Epidermal melanocyte (primary cell): ENCODE results near the gene ITGAL.
"Not testable (repeated sequence)": the region's sequence is repeated elsewhere in the genome, so short reads cannot be mapped to it uniquely, and the experiment has no call there.

ENCODE experiments used
- DNase-seq: peaks from one replicate; pipeline ENCODE4 v3.0.0; 2011; ENCODE audit warnings: low spot score; ENCODE audit not compliant: insufficient read length

The ITGAL gene

DNA sequence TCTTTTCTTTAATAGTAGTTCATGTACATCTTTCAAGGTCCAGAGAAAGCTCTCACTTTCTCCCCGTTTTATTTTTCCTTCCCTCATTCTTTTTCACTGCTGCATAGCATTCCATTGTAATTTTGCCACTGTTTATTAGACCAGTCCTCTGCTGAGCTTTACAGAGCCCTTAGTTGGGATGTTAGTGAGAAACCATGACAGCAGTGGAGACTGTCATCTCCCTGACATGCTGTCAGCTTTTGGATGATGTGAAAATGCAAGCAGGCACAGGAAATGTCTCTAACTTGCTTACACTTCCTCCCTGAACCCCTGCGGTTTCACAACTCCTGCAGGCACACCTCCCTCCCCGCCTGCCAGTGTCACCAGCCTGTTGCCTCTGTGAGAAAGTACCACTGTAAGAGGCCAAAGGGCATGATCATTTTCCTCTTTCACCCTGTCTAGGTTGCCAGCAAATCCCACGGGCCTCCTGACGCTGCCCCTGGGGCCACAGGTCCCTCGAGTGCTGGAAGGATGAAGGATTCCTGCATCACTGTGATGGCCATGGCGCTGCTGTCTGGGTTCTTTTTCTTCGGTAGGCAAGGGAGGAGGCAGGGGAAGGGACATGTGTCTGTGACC lies at the start of gene ITGAL:
TSS of gene ITGAL (plus strand) at position 415 of the 615 bp plus-strand sequence. CDS start at position 511, 96 bp downstream.
- DNase-seq: no peak

DNA sequence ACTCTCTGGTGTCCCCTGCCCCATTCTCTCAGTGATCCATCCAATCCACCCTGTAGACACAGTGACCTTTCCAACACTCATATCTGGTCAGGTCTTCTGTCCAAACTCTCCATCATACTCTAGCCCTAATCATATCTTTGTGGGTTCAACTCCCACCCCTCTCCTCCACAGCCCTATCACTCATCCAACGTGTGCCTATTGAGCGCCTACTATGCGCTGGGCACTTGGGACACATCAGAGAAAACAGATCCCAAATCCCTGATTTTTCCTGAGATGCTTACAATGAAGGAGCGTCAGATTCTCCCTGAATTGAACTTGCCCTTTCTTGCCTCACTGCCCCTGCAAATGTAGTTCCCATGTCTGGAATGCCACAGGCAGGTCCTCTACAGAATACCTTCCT lies 44.5 kb upstream of the ITGAL start:
- no peak for DNase-seq

DNA sequence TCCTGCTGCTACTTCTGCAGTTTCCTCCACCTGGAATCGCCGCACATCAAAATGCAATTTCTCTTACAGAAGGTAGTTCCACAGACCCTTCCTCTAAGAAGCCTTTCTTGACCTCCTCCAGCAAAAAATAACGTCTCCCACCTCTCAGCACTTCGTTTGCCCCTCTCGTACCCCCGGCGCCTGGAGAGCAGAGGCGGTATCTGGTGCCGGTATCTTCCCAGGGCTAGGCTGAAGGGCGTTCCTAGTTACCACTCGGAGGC lies 43.2 kb upstream of the ITGAL start:
- DNase-seq: no peak

DNA sequence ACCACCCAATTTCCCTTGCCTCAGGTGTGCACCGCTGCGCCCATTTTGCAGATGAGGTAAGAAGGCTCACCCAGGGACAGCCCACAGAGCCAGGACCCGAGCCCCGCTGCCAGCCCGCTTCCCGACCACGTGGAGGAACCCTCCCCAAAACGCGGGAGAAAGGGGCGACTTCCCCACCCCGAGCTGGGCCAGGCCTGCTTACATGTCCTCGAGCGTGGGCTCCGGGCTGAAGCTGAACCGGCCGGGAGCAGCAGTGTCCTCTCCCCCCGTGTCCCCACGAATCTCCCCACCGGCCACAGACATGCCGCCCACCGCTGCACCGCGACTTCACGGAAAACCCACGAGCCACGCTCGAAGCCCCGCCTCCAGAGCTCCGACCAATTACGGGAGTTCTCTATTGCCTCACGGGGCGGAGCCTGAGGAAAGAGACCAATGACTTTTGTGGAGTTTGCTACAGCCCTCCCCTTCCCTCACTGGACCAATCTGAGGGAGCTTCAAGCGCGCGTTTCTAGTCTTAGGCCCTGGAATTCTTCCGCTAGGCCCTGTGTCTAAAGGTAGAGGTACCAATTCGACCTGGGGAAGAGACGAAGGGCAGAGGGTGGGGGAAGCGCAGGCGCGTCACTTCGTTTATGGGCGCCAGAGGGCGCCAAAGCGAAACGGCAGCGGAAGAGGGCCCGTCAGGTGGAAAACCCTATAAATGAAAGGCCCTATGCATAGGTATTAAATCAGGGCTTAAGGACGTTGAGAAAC lies 42.7 kb upstream of the ITGAL start, which contains the start of gene DCTPP1:
TSS of gene DCTPP1 (minus strand) at position 353 of the 750 bp plus-strand sequence. CDS start at position 303, 50 bp downstream.
- DNase-seq: peak; percentile 95

DNA sequence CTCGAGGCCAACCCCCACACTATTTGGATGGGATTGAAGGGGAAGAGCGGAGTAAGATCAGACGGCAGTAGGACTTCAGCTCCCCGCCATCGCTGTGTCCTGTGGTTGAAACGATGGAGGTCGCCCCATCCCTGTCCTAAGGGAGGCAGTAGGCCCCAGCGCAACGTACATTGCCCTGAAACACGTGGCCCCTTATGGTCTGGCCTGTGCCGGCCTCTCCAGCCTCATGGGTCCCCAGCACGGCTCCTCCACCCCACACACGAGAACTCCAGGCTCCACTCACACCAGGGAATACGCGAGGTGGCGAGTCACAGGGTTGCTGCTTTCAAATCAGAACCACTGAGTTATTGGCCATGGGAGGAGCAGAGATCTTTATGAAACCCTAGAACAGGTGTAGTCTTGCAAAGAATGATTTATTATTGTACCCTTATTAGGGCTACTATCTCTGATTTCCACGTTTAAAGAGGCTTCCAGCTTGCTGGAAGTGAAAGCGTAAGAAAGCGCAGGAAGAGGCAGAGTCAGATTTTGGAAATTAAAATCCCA lies 42.0 kb upstream of the ITGAL start:
- DNase-seq: no peak

DNA sequence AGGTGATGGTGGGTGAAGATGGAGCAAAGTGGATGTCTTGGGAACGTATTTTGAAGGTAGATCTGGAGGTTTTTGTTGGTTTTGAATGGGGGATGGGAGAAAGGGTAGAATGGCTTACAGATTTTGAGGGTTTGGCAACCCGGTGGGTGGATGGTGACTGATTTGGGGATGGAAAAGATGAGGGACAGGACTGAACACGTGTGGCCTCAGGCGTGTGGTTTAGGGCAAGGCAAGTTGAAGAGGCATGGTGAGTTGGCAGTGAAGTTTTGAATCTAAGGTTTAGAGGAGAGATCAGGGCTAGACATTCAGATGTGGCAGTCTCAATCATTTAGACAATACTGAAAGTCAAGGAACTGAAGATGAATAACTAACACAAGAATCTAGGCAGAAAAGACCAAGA lies 37.7 kb upstream of the ITGAL start:
- DNase-seq: no peak

DNA sequence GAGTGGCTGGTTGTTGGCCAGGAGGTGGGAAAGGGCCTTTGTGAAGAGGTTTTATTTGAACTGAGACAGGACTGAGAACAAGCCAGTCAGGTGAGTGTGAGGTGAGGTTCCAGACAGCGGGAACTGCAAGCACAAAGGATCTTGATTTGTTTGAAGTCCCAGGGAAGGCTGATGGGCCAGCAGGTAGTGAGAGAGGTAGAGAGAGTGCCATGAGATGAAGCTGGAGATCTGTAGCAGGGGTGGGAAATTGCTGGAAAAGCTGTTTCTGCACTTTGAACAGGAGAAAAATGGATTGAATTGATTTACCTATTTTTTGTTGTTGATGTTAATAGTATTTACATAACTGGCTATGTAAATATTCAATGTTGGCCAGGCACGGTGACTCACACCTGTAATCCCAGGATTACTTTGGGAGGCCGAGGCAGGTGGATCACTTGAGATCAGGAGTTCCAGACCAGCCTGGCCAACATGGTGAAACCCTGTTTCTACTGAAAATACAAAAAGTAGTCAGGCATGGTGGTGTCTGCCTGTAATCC lies 35.0 kb upstream of the ITGAL start:
- DNase-seq: no peak

DNA sequence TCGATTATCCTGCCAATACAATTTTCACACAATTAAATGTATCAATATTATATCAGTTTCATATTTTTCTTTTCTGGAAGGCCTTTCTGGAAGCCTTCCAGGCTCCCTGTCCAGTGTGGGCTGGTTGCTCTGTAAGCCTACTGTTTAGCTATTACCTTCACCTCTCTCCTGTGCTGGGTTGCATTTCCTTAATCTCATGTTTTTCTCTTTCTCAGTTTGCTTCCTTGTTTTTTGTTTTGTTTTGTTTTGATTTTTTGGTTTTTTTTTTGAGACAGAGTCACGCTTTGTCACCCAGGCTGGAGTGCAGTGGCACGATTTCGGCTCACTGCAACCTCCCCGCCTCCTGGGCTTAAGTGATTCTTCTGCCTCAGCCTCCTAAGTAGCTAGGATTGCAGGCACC lies 33.7 kb upstream of the ITGAL start:
- no peak for DNase-seq

DNA sequence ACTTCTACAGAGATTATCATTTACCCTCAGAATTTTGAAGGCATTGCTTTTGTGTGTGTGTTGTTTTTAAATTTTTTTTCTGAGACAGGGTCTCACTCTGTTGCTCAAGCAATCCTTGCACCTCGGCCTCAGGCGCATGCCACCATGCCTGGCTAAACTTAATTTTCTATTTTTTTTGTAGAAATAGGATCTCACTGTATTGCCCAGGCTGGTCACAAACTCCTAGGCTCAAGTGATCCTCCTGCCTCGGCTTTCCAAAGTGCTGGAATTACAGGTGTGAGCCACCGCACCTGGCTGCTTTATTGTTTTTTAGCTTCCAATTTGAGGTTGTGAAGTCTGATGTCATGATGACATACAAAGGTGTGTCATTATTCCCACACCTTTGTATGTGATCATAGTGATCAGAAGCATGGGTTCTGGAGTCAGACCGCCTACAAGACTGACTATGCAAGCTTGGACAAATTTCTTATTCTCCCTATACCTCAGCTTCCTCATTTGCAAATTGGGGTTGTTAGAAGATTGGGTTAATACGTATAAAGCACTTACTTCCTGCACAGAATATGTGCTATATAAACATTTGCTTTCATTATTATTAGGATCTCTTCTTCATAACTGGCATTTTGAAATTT lies 32.7 kb upstream of the ITGAL start:
- DNase-seq: no peak

DNA sequence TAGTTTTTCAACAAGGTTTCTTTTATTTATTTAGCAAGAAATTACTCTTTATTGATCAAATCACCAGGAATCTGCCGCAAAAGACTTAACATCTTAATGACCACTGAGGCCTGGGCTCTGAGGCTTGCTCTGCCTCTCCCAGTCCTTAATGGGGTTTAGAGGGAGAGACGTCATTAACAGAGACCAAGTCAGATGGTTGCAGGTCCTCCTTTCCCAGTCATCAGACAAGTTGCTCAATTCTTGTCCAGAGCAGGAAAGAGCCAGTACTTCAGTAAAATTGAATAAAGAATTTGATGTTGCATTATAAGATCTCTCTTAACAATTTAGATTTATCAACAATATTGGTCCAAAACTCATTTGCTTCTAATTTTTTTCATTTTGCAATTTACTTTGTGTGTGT lies 28.9 kb upstream of the ITGAL start:
- no peak for DNase-seq

DNA sequence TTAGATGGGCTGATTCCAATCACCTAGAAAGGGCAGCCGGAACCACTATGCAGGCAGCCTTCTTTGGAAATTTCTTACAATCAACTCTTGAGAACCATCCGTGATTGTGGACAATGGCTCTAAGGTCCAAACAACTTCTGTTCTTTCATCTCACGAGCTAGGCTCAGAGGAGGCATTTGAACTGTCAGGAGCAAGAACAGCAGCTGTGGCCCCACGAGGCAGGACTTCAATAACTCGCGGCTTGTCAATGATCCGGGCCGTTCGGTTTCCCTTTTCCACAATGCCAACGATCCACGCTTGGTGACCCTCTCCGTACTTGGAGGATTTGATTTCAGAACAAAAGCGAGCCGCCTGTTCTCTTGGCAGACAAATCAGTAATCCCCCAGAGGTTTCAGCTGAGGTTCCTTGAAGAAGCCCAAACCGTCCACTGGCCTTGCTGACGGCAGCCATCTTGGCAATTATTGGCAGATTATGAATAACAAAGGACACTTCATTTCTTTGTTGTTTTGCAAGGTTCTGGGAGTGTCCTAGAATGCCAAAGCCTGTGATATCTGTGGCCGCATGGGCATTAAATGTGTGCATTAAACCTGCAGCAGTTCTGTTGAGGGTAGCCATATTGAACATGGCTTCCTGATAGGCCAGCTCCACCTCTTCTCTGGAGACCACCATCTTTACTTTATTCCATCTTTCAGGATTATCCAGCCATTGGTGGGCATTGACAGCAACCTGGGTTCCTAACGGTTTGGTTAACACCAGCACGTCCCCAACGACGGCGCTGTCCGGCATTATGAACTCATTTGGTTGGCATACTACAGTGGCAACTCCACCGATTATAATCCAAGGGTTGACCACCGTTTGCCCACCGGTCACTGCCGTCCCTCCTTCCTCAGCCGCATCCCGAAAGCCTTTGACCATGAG lies 28.1 kb upstream of the ITGAL start:
- no peak for DNase-seq

DNA sequence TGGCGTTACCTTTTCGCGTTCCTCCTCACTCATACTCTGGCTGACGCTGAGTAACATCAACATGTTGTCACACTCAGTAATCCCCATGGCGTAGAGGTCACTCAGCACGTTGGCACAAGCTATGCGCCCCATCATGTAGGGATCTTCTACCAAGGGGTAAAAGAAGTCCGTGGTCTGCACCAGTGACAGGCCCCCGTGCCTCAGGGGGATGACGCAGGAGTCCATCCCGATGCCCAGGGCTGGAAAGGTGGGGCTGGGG lies 27.5 kb upstream of the ITGAL start:
- no peak for DNase-seq

DNA sequence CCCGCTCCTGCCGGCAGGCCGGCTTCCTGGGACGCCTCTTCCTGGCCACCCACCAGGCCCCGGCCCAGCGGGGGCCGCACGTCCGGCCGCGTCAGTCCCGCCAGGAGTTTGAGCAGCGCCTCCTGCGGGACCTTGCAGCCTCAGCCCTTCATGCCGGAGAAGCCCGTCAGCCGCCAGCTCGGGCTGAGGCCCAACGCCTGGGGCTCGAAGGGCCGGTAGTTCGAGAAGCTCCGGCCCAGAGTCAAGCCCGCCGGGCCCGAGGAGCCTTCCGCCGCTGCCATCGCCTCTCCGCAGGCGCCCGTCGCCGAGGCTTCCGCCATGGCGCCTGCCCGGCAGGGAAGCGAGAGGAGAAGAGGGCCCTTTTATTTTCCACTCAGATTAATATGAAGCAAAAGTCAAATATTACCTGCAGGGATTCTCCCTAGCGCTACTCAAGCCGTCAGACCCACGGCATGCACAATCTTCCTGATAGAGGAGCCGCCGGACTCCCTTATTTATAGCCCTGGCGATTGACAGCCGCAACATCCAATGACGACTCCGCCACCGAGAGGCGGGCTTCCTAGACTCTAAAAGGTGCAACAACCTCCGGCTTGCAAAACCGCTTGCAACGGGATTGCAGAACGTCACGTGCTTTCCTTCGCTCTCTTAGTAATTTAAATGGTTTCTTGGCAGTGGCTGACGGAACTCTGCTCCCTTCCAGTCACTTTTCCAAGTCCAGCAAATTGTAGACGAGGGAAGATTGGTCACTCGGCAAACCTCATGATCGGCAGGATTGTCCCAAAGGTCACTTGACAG lies 26.9 kb upstream of the ITGAL start, which contains the start of gene SEPHS2:
TSS of gene SEPHS2 (minus strand) at position 467 of the 795 bp plus-strand sequence. CDS start at position 320, 147 bp downstream.
- peak; percentile 91 for DNase-seq

DNA sequence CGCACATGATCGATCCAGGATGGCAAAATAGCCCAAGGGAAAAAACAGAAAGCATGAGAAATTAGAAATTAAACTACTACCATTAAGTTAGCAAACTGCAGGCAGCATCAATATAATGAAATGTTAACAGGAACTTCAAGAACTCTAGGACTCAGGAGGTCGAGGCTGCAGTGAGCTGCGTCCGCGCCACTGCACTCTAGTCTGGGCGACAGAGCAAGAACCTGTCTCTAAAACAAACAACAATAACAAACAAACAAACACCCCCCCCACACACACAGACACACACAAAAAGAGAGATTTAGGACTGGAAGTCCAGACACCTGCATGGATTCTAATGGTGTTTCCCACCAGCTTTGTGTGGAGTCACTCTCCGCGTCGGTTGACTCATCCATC lies 26.3 kb upstream of the ITGAL start:
- DNase-seq: no peak

DNA sequence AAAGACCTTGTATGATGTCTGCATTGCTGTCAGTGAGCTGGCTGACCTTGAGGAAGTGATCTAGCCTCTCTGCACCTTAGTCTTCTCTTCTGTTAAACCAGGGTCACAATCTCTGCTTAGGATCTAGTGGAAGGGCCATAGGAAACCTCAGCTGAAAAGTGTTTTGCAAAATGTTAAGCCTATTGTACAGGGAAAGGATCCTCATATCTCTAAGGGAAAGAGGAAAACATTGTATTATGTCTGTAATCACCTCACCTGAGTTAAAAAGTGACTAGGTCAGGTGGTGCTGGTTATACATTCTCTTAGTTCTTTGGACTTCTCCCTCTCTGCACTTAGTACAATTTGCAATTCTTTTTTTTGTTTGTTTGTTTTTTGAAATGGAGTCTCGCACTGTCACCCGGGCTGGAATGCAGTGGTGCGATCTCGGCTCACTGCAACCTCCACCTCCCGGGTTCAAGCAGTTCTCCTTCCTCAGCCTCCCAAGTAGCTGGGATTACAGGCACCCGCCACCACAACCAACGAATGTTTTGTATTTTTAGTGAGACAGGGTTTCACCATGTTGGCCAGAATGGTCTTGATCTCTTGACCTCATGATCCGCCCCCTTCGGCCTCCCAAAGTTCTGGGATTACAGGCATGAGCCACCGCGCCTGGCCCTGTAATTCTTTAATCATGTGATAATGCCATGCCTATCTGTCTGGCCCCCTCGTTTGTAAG lies 24.9 kb upstream of the ITGAL start:
- DNase-seq: no peak

DNA sequence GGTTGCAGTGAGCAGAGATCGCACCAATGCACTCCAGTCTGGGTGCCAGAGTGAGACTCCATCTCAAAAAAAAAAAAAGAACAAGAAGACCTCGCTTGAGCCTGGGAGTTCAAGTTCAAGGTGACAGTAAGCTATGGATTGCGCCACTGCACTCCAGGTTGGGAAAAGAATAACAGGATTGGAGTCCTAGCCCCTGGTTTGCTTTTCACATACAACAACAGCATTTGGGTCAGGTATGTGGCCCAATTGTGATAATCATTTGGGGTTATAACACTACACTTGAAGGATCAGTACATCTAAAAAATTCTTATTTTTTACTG lies 23.5 kb upstream of the ITGAL start:
- no peak for DNase-seq

DNA sequence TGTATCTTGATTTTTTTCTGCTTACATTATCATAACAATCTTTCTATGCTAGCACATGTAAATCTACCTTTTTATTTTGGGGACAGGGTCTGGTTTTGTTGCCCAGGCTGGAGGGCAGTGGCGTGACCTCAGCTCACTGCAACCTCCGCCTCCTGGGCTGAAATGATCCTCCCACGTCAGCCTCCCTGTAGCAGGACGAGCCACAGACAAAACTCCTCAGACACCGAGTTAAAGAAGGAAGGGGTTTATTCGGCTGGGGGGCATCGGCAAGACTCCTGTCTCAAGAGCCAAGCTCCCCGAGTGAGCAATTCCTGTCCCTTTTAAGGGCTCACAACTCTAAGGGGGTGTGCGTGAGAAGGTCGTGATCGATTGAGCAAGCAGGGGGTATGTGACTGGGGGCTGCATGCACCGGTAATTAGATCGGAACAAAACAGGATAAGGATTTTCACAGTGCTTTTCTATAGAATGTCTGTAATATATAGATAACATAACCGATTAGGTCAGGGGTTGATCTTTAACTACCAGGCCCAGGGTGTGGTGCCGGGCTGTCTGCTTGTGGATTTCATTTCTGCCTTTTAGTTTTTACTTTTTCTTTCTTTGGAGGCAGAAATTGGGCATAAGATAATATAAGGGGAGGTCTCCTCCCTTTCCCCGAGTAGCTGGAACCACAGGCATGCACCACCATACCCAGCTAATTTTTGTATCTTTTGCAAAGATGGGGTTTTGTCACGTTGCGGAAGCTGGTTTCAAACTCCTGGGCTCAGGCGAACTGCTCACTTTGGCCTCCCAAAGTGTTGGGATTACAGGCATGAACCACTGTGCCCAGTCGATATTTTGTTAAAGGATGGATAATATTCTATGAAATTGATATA lies 19.6 kb upstream of the ITGAL start:
- DNase-seq: not testable (repeated sequence)

DNA sequence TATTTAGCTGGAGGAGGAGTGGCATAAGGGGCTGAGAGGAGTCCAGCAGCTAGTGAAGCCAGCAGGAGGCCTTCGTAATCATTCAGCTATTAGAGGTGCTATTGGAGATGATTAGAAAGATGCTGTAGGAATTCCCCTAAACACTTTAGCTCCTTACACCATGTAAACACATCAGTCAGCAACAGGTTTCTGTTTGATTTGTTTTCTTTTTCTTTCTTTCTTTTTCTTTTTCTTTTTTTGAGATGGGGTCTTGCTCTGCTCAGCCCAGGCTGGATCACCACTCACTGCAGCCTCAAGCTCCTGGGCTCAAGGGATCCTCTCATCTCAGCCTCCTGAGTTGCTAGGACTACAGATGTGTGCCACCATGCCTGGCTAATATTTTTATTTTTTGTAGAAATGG lies 16.2 kb upstream of the ITGAL start:
- no peak for DNase-seq

DNA sequence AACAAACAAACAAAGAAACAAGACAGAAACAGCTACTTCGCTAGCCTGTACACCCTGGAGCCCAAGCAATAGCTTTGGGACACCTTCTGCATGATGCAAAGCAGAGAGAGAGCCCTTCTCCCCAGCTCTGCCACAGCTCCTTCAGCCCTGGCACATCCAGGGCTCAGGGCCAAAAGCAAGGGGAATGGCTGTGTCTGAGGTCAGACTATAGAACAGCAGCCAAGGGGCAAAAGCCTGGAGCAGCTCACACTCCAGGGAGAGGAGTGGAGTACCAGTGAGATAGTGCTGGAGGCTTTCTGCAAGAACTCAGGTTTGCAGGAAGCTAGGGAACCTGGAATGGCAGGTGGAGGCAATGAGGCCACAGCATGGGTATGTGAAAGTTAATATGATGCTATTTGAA lies 15.3 kb upstream of the ITGAL start:
- no peak for DNase-seq
